Adrenal gland (tissue), 12 donors: Measurements from ENCODE around the gene FAM210A. TPM values are rescaled to one million over a fixed set of nuclear protein-coding genes. Genes with fewer than 3 reads are reported as not detected.
A peak's percentile ranks its signal among the peaks of the same experiment; 100 is the strongest.

Experiments
- DNase-seq, 7 donors: peaks; one replicate each; pipeline ENCODE4 v3.0.0-alpha.2; 2019 to 2020
- H3K27ac ChIP-seq, 5 donors: fragments of 200-600 bp; sonication (generic) in 4 of 5; 1 replicate in 3 of 5; 2 replicates in 2 of 5; pipeline versions ENCODE4 v1.5.1 to v1.8.0; 2016 to 2020; ENCODE audit warnings: mild to moderate bottlenecking in 1 of 5
- H3K27me3 ChIP-seq: fragments of 200-600 bp; 2 replicates; pipeline ENCODE4 v1.8.0; 2021
- H3K36me3 ChIP-seq, 2 donors: fragments of 200-600 bp; replicated peaks in 1 of 2; 1 replicate in 1 of 2; 2 replicates in 1 of 2; pipeline versions ENCODE4 v1.5.1 to v1.8.0; 2018 to 2022
- H3K4me1 ChIP-seq, 2 donors: fragments of 200-600 bp; replicated peaks in 1 of 2; 1 replicate in 1 of 2; 2 replicates in 1 of 2; pipeline versions ENCODE4 v1.5.1 to v1.8.0; 2018 to 2021
- H3K4me3 ChIP-seq, 4 donors: fragments of 200-600 bp; sonication (generic) in 3 of 4; one replicate each; pipeline ENCODE4 v1.5.1; 2016 to 2018
- H3K9me3 ChIP-seq, 3 donors: fragments of 200-600 bp; sonication (generic) in 1 of 3; replicated peaks in 1 of 3; 1 replicate in 2 of 3; 2 replicates in 1 of 3; pipeline versions ENCODE4 v1.5.1 to v1.8.0; 2016 to 2021
- POLR2A ChIP-seq, 2 donors: fragments of 450-650 bp; IDR thresholded peaks; one replicate each; pipeline ENCODE4 v1.6.1; 2017; ENCODE audit warnings: antibody characterized with exemption in 2 of 2, mild to moderate bottlenecking in 2 of 2, moderate library complexity in 1 of 2
- WGBS, 4 donors: extraction: QIAGEN DNeasy Blood & Tissue Kit in 2 of 4; methylation state at CpG; one replicate each; pipeline versions ENCODE4 v1.1.5 to v1.1.7; 2013 to 2017; 5-methylcytosine and 5-hydroxymethylcytosine counted together
- intact Hi-C, 2 donors: fragments of 100-400 bp; cut with DNase I; formaldehyde crosslinking; loops; one replicate each; pipeline versions ENCODE4 v1.14.1 to v1.15.0; 2022 to 2023
- polyA plus RNA-seq, 3 donors: library from polyadenylated mRNA; stranded (reverse); fragments of 200-250 nt in 2 of 3; fragments of 350-450 nt in 1 of 3; fragmentation: Illumina TruSeq in 1 of 3; extraction: RNeasy Lipid Tissue Mini Kit (QIAGEN cat#74804) in 1 of 3; gene quantifications; one replicate each; pipeline ENCODE4 v1.2.3, GENCODE V29; 2013 to 2014
- total RNA-seq, 9 donors: library from RNA; depleted of rRNA in 4 of 9; stranded (reverse); fragments of >200 nt in 4 of 9; fragments of 120-200 nt in 1 of 9; fragmentation: NEBNext Ultra II Directional in 1 of 9; extraction: Animal tissue kit (Norgen Biotek cat#: 25700) in 1 of 9; gene quantifications; one replicate each; pipeline versions ENCODE4 v1.1.0 to v1.2.4, GENCODE V29; 2013 to 2023
- TF ChIP-seq, protein P1 (sequence below), 6 experiments: fragments of 450-650 bp in 4 of 6; fragments of 200-600 bp in 2 of 6; sonication (generic) in 1 of 6; IDR thresholded peaks; 1 replicate in 5 of 6; 2 replicates in 1 of 6; pipeline versions ENCODE4 v1.5.1 to v1.8.0; 2016 to 2021; ENCODE audit warnings: antibody characterized with exemption in 6 of 6, mild to moderate bottlenecking in 2 of 6, moderate library complexity in 1 of 6
- donor health status: healthy with polysubstance abuse.
- donor health status: Bipolar disorder and iron deficiency.
- donor health status: DM: yes; HTN: yes; CAD: no.
- donor health status: DM: no; HTN: no; CAD: no.
- donor health status: DM: no; HTN: no; CAD: no.
- donor health status: DM: yes; HTN: yes; CAD: no.

Gene FAM210A
- total and polyA plus RNA-seq, 12 donors: 3.4 to 29.5 (median 10.8) TPM

GRCh38 chr18:13726972-13727331 is 594 bp upstream of the FAM210A start:
- Histone ChIP-seq H3K36me3 (no peaks in the 10 kb centered on the region), H3K4me1 (peaks cover 6 to 26% of the 10 kb centered on the region in 2 donors), H3K27me3 (no peaks in the 10 kb centered on the region), H3K4me3 (peak overlapping the region; percentile 82 to 99 (median 89)), H3K27ac (peak overlapping the region; percentile 89 to 100 (median 95)), H3K9me3 (no peaks in the 10 kb centered on the region)
- intact Hi-C loops: no loop called here
- TF ChIP-seq, protein P1, sequence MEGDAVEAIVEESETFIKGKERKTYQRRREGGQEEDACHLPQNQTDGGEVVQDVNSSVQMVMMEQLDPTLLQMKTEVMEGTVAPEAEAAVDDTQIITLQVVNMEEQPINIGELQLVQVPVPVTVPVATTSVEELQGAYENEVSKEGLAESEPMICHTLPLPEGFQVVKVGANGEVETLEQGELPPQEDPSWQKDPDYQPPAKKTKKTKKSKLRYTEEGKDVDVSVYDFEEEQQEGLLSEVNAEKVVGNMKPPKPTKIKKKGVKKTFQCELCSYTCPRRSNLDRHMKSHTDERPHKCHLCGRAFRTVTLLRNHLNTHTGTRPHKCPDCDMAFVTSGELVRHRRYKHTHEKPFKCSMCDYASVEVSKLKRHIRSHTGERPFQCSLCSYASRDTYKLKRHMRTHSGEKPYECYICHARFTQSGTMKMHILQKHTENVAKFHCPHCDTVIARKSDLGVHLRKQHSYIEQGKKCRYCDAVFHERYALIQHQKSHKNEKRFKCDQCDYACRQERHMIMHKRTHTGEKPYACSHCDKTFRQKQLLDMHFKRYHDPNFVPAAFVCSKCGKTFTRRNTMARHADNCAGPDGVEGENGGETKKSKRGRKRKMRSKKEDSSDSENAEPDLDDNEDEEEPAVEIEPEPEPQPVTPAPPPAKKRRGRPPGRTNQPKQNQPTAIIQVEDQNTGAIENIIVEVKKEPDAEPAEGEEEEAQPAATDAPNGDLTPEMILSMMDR (IDR thresholded peaks at IDR 0.05): no peak
- TF ChIP-seq POLR2A (IDR thresholded peaks at IDR 0.05): no peak
- WGBS, 4 donors: 0% methylated on average over 4 to 30 of the region's 30 CpGs
- DNase-seq: peak; percentile 65 to 79 (median 76)

DNA sequence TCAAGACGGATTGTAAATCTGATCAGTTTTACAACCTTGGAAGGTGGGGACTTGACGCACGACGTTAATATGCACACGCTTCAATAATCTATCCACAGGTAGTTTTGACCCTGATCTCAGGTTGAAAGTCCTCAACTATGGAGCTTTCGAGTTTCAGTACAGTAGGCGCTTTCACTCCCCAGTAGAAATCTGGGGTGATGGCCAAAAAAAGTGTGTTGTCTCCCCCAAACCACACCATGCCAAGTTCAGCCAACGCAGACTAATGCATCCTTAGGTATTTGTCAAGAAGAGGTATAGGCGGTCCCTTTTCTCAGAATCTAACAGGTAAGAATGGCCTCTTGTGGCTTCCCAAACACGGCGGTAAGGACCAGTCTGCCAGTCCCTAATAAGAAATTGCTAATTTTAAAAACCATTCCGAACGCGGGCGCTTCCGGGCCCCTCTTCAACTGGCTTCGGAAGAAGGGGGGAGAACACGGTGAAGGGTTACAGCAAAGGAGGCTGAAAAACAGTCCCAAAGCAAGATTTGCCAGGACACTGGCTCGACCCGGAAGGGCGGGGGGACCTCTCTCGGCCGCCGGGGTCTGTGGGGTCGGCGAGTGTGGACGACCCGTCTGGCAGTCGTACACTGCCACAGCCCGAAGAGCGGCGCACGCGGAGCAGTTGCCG is 659 bp downstream of the FAM210A start:
- H3K27ac ChIP-seq: peak overlapping the region in 4 of 5 donors; percentile 93 to 100 (median 96)
- intact Hi-C loops: no loop called here

GRCh38 chr18:13720847-13721246 is 5.5 kb downstream of the FAM210A start:
- DNase-seq: no peak
- H3K4me1 ChIP-seq: peaks cover 6 to 15% of the 10 kb centered on the region in 2 donors
- no peaks in the 10 kb centered on the region for H3K27me3 ChIP-seq
- H3K27ac ChIP-seq: no peak overlapping the region
- no peak overlapping the region for H3K4me3 ChIP-seq
- intact Hi-C loops: no loop called here
- no peak for TF ChIP-seq POLR2A (IDR thresholded peaks at IDR 0.05)
- TF ChIP-seq, protein P1 (IDR thresholded peaks at IDR 0.05): no peak
- no peaks in the 10 kb centered on the region for H3K9me3 ChIP-seq
- WGBS, 4 donors: 79 to 100% (median 90%) methylated on average over 1 of the region's 1 CpG
- H3K36me3 ChIP-seq: no peaks in the 10 kb centered on the region

More for the DNA sequence above, 659 bp downstream of the FAM210A start:
- TF ChIP-seq, protein P1 (IDR thresholded peaks at IDR 0.05): no peak
- no peak for TF ChIP-seq POLR2A (IDR thresholded peaks at IDR 0.05)
- Histone ChIP-seq H3K27me3 (no peaks in the 10 kb centered on the region), H3K4me3 (peak overlapping the region; percentile 78 to 99 (median 83)), H3K4me1 (peaks cover 6 to 26% of the 10 kb centered on the region in 2 donors), H3K9me3 (no peaks in the 10 kb centered on the region), H3K36me3 (no peaks in the 10 kb centered on the region)
- 6 to 30% (median 9%) methylated on average over 11 to 35 of the region's 35 CpGs for WGBS, 4 donors
- peak in 2 of 7 donors; percentile 5 to 25 for DNase-seq

DNA sequence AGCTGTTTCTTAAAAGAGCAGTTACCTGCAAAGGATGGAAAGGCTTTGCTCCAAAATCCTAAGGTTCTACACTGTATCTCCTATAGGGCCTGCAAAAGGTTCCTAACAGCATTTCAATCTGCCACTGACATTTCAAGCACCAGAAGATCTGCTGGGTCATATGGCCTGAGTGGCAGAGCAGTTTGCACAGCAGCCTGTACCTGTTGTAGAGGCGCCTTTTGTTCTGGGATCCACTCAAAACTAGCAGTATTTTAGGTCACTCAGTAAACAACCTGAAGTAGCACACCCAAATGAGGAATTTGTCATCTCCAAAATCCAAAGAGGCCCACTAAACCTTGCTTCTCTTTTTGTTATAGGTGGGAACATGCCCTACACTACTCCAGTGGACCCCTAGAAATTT is 6.2 kb downstream of the FAM210A start:
- Histone ChIP-seq H3K27ac (no peak overlapping the region), H3K4me3 (no peak overlapping the region), H3K9me3 (no peaks in the 10 kb centered on the region), H3K4me1 (peaks cover 0 to 10% of the 10 kb centered on the region in 2 donors), H3K36me3 (no peaks in the 10 kb centered on the region), H3K27me3 (no peaks in the 10 kb centered on the region)
- whole genome bisulfite sequencing, 4 donors: 82 to 100% (median 97%) methylated on average over 1 of the region's 1 CpG
- TF ChIP-seq, protein P1 (IDR thresholded peaks at IDR 0.05): no peak
- no peak for TF ChIP-seq POLR2A (IDR thresholded peaks at IDR 0.05)
- intact Hi-C loops: no loop called here
- no peak for DNase-seq
